Activated CD4-positive, alpha-beta T cell treated with anti-CD3 and anti-CD28 coated beads for 24 hours (primary cell): ENCODE measurements around the gene SH3PXD2B.
"Not testable (repeated sequence)": the region's sequence is repeated elsewhere in the genome, so short reads cannot be mapped to it uniquely, and the experiment has no call there.

Source experiments
- DNase-seq, 2 donors: peaks; one replicate each; pipeline ENCODE4 v3.0.0-alpha.2; 2020; ENCODE audit warnings: low read depth in 2 of 2

SH3PXD2B gene

DNA sequence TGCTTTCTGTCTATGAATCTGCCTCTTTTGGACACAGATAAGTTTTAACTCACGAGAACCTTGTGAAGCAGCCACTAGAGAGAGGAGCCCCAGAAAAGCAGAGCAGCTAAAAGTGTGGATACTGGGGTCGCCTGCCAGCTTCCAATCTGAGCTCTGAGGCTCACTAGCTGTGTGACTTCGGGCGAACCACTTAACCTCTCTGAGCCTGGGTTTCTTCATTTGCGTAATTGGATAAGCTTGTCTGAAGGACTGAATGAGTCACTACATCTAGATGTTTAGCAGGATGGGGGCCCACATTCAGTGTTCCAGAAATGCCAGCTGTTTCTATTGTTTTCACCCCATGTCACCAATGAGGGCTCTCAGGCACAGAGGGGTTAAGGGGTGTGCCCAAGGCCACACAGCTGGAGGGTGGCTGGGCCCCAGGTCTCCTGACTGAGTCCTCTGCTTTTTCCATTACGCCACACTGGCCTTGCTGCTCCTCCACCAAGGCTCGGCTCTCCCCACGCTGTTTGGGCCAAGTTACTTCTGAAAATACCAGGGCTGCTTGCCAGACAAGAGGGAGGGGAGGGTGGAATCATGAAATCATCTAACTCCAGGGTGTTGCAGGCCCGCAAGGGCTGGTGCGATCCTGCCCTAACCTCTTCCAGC, 36.2 kb downstream of the SH3PXD2B start:
- no peak for DNase-seq

DNA sequence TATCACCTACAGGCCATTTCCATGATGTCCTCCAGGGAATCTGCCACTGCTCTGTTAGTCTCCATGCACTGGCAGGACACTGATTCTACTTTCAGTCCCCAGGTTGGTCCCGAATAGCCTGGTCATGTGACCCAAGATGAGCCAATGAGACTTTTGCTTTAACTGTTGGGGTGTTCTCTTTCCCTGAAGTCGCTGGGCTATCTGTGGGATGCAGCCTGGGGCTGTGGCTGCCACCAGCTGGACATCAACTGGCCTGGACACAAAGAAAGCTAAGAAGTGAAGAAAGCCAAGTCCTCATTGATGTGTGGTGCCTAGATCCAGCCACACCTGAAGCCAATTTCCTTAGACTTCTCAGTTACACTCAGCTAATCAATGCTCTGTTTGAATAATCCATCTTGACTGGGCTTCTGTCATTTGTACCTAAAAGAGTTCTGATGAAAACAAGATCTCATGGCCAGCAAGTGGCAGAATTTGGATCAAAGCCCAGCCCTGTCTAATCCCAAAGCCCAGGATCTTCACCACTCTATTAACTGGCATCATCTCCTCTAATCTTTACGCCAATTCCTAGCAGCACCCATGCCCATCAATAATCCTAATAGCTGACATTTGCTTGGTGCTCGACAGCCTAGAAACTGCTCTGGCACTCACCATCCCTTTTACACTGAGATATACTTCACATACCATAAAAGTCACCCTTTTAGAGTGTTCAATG, 37.0 kb downstream of the SH3PXD2B start:
- DNase-seq, result no peak

DNA sequence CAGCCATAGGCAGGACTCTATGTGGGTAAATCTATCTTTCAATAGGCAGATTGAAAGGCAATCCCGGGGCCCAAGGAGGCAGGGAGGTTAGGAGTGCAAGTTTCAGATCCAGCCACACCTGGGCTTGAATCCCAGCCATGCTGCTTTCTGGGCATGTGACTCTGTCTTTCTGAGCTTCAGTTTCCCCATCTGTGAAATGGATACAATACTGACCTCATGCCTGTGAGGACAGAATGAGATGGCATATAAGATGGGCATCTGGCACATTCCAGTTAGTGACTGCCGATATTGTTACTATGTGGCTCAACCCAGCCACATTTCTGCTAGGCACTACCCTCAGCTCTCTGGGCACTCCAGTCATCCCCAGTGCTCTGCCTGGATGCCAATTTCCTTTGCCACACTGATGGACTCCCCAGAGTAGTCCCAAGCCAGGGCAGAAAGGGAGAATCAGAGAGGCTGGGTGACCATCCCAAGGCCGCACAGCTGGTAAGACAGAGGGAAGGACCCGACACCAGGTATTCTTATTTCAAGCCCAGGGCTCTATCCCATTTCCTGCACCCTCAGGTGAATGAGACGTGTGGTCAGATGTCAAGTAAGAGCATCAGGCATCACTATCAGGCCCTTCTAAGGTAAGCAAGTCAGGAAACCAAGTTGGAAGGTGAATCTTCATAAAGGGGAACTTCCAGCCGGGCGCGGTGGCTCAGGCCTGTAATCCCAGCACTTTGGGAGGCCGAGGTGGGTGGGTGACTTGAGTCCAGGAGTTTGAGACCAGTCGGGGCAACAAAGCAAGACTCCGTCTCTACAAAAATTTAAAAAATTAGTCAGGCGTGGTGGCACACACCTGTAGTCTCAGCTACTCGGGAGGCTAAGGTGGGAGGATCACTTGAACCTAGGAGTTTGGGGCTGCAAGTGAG, 38.7 kb downstream of the SH3PXD2B start:
- DNase-seq, result no peak

DNA sequence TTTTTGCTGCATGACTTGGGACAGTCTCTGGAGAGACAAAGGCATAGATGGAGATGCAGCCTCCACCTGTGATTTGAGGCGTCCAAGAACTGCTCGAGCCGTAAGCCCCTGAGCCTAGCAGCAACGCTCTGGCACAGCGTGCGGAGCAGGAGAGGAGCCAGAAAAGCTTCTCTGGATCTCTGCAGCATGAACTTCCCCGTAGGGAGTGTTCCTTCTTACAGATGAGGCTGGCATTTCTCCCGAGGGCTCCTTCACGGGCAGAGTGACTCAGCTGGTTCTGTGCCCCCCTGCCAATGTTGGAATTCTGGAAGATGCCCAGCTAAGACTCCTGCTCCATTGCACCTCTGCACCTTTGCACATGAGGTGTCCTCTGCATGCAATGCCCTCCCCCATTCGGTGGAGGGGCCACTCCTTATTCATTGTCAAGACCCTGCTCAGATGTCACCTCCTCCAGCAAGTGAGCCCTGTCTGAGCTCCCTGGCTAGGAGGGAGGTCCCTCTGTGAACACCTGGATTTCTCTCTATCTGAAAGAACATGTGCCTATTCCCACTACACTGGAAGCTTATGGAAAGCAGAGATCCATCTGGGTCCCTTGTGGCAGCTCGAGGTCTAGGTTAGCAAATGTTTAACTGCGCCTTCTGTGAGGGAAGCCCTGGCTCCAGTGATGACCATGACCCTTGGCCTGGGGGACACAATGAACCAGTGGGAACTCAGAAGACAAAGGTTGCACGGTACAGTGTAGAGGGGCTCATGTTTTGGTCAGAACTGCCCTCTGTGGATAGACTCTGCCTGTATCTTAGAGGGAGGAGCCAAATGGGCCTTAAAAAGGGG, 39.6 kb downstream of the SH3PXD2B start:
- DNase-seq, result no peak

DNA sequence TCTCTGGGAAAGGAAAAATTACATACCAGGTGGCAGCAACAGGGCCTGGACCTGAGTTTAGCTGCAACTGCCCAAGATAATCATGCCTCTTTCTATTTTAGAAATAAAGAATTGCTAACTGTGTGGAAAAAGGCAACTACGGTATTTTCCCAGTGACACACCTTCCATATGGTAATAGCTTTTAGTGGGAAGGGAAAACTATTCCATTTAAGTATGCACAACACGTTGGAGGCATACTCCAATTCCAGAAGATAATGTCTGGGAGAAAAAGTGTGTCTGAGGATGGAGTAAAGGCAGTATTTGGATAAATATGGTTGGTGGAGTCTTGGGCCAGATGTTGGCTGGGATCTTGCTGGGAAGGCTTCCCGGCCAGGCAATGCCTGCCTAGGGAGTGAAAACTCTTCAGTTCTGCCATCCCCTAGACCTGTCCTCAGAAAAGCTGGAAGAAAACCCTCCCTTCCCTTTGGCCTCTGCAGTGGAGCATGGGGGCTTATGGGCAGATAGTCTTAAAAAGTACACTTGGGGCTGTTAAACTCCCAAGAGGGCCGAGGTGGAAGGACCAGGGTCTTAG, 40.6 kb downstream of the SH3PXD2B start:
- no peak for DNase-seq

DNA sequence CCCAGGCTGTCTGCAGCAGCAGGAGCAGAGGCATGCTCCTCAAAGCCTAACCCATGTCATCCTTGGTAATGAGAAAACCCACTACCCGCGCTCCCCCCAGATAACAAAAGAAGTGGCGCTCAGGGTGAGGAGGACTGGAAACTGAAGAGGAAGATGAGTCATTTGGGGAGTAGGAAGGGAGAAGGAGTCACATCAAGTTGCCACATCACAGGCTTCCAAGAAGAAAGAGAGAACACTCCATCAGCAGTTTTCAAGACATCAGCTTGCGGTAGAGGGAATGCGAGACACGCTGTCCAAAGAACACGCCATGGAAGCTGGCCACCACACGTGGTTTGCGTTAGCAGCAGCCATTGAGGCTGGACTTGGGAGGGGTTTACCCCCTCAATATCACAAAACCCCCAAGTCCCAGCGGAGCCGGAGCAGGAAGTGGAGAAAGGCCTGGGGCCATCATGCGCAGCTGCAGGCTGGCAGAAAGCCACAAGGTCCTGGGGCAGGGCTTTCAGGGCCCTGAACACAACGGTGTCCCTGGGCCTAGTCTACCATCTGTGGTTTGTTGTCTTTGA, 41.5 kb downstream of the SH3PXD2B start:
- no peak for DNase-seq

DNA sequence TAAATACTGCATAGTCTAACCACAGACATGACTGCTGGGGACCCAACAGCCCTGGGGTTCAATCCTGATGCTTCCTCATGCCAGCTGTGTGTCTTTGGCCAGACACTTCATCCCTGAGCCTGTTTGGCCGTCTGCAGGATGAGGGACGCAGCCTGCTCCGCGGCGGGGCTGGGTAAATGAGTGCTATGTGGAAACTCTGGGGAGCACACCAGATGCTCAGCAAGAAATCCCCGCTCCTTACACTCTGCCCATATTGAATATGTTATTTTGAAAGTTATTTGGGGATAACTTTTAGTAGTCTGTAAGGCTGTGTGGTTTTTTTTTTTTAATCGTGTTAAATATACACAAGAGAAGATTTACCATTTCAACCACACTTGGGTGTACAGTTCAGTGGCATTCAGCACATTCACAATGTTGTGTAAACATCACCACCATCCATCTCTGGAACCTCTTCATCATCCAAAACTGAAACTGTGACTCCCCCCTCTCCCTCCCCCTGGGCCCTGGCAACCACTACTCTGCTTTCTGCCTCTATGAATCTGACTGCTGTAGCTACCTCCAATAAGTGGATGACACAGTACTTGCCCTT, 42.7 kb downstream of the SH3PXD2B start:
- DNase-seq, result peak in 1 of 2 donors; percentile 22

DNA sequence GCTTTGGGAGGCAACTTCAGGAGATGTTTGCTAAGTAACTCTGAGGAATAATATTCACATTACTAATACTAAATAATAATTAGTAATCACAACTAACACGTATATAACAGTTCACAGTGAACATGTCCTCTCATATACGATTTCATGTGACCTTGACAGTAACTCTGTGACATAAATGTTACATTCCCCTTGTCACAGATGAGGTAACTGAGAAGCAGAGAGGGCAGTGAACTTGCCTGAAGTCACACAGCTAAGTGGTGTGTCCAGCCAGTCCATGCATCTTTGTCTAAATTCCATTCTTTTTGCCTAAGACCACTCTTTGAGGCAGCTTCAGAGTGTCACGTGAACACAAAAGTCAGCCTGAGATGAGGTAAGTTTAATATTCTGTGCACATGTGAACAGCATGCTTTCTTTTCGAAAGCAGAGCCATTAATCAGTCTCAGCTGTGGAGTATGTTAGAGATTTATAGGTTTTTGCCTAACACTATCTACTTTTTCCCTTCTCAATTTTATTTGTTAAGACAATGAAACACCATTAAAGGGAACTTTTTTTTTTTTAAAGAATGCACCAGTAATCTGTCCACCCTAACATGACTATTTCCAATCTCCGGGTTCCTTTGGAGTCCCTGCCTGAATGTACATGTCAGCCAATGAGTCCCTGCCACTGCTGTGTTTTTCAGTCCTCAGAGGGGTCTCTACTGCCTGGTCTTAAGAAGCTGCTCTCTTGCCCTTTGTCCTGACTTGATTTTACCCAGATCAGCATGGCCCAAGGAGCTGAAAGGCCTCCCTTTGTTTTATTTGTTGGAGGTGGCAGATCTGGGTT, 43.5 kb downstream of the SH3PXD2B start:
- DNase-seq, result no peak

DNA sequence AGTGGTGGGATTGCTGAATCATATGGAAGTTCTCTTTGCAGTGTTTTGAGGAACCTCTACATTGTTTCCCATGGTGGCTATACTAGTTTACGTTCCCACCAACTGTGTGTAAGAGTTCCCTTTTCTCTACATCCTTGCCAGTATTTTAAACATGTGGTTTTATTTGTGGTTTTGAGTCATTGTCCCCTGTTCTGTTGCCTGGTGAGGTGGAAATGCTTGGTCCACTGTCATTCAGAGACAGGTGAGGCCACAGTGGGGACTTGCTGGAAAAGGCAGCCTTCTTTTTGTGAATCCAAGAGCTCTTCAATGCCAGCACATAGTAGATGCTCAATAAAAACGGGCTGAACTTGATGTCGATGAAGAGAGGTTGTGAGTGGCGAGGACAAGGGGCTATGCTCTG, 44.2 kb downstream of the SH3PXD2B start:
- DNase-seq, result no peak

DNA sequence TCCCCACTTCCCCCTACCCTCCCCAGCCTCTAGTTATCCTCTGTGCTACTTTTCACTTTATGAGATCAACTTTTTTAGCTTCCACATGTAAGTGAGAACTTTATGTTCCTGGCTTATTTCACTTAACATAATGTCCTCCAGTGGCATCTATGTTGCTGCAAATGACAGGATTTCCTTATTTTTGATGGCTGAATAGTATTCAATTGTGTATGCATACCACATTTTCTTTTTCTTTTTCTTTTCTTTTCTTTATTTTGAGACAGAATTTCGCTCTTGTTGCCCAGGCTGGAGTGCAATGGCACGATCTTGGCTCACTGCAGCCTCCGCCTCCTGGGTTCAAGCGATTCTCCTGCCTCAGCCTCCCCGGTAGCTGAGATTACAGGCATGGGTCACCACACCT, 44.8 kb downstream of the SH3PXD2B start:
- DNase-seq, result not testable (repeated sequence)

DNA sequence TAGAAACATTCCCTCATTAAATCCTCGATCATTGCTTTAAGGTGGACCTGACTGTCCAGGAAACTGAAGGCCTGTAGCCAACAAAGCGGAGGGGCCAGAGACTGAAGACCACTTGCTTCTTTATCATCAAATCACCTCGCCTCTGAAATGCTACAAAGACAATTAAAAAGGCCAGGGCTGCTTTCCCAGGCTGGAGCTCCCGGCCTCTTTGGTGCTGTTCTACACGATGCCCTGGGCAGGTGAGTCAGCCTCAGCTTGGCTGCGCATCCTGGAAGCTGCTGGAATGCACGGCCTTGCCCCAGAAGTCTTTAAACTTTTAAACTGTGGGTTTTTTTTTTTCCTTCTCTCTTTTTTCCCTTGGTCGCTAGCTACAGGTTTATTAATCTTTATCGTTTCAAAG, 46.5 kb downstream of the SH3PXD2B start:
- no peak for DNase-seq

DNA sequence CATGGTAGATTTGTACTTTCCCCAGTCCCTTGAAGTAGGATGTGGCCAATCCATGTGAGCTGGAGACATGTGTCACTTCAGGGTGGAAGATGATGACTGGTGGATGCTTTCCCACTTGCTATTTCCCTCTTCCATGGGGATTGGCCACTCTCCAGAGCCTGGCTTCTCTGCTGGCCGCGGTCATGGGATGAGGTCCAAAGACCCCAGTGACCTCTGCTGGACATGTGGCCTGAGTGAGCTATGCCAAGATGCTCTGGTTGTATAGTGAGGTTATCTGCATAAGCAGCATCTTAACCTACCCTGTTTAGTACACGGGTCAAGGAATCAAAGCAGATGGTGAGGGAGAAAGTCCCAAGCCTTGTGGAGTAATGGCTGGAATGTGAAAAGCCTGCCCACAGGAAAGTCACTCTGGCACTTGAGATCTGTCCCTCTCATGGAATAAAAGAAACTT, 47.1 kb downstream of the SH3PXD2B start:
- DNase-seq, result no peak

DNA sequence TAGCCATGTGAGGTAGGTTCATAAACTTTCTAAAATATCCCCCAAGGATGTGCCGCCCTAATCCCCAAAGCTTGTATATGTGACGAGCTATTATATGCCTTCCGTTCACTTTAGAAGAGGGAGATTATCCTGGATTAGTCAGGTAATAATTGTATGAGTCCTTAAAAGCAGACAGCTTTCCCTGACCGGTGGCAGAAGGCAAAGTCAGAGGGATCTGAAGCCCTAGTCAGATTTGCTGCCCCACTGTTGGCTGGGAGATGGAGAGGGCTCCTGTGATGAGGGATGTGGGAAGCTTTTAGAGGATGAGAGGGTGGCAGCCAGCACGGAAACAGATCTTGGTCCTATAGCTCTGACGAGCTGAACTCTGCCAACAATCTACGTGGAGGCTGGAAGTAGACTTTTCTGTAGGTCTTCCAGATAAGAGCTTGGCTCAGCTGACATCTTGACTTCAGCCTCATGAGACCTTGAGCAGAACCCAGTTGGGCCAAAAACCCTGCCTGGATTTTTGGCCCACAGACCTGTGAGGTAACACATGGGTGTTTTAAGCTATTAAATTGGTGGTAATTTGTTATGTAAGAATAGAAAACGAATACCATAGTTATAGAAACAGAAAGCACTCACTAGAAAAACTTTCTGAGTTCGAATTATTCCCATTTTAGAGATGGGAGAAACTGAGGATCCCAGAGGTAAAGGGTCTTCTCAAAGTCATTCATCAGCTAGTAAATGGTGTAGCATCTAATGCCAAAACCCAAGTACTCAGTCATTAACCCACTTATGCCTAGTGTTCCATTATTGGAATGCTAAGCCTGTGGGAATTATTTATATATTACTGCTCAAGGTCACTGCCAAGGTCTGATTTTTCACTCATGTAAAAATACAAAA, 48.9 kb downstream of the SH3PXD2B start:
- no peak for DNase-seq

DNA sequence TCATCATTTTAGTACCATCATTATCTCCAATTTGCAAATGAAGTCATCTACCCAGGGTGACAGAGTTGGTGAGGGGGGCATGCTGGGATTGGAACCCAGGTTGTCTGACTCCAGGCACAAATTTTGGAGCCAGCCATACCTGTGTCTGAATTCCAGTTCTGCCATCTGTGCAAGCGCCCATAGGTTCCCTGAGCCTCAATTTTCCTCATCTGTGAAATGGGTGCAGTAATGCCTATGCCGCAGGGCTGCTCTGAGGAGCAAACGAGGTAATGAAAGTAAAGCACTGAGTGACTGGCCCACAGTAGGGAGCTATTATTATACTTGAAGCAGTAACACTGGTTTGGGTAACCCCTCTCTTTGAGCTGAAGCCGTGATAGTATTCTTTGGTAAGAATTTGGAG, 49.6 kb downstream of the SH3PXD2B start:
- no peak for DNase-seq

DNA sequence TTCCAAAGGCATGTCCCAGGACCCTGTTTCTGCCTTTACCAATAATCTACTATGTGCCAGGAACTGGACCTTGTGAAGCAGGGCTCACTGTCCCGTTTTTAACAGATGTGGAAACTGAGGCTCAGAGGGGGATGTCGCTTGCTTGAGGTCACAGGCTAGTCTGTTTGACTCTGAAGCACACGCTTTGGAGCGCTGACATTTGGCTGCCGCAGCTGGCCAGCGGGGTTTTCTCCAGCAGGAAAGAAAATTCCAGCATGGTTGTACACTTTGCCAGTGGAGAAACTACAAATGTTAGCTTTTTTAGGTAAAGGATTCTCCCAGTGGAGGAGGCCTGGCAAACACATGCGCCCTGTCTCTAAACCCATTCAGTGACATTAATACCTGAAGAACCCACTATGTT, 50.5 kb downstream of the SH3PXD2B start:
- DNase-seq, result no peak

DNA sequence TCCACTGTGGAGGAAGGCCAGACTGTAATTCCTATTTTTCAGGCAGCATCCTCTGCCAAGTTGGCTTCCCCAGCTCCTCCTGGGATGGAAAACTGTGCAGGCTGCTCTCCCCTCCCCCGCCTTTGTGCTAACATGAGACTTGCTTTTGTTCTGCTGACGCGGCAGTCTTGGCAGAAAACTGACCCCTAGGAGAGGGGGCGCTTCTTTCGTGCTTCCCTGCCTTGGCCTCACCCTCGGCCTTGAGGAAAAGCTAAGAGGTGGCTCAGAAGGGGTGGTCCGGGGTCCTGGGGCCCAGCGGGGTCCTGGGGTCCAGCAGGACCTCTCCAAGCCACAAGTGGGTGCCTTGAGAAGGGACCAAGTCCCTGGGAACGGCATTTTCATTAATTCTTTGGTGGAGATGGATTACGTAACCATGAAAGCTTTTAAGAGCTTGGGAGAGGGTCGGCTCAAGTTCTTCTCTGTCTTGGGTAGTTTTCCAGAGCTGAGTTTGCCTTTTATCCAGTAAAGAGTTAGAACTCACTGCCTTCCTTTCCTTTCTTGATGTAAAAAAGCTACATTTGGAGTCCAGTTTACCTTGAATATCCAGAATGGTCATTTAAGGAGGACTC, 51.0 kb downstream of the SH3PXD2B start:
- DNase-seq, result no peak

DNA sequence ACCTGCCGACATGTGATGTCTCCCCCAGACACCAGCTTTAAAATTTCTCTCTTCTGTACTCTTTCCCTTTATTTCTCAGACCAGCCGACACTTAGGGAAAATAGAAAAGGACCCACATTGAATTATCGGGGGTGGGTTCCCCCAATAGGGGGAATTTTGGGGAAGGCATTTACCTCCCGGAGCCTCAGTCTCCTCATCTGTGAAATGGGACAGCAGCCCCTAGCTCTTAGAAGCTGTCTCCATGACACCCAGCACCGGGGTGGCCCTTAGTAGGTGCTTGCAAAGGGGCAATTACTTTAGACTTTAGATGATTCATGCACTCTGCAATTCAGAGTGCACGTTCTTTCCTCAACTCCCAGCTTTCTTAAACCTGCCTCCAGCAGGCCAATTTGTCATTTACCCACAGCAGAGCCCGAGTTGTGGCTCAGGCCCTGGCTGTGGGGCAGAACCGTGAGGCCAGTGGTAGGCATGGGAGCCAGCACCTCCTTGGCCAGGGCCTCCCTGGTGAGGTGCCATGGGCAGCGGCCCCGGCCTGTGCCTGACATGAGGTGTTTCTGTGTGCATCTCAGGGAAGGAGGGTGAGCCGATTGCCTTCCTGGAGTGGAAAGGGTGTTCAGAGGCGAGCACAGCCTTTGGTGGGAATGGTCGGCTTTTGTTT, 51.7 kb downstream of the SH3PXD2B start:
- no peak for DNase-seq

DNA sequence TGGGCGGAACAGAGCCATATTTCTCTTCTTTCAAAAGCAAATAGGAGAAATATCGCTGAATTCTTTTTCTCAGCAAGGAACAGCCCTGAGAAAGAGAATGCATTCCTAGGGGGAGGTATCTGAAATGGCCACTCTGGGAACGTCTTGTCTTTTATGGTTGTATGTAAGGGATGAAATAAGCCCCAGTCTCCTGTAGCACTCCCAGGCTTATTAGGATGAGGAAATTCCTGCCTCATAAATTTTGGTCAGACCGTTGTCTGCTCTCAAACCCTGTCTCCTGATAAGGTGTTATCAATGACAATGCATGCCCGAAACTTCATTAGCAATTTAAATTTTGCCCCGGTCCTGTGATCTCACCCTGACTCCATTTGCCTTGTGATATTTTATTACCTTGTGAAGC, 52.3 kb downstream of the SH3PXD2B start:
- not testable (repeated sequence) for DNase-seq
